Panc1 (cell line): ENCODE measurements around the gene ENTREP1.

Source experiments
- POLR2AphosphoS5 ChIP-seq: IDR thresholded peaks from 2 replicates; pipeline ENCODE4 v1.6.1; 2012; ENCODE audit warnings: mild to moderate bottlenecking, low read depth, low read length, moderate library complexity
- SIN3A ChIP-seq: IDR thresholded peaks from 2 replicates; pipeline ENCODE4 v1.6.1; 2012; ENCODE audit warnings: low read depth, mild to moderate bottlenecking, low read length, moderate library complexity, borderline replicate concordance; ENCODE audit not compliant: insufficient read depth
- TCF7L2 ChIP-seq: IDR thresholded peaks from 2 replicates; pipeline ENCODE4 v1.6.1; 2011; ENCODE audit warnings: mild to moderate bottlenecking, low read depth, low read length, inconsistent platforms
- TF ChIP-seq, protein P1 (sequence below): fragments of 450-650 bp; IDR thresholded peaks from 2 replicates; pipeline ENCODE4 v1.5.1; 2017; ENCODE audit warnings: mild to moderate bottlenecking
- TF ChIP-seq, protein P2 (sequence below), 2 experiments: IDR thresholded peaks; 2 replicates each; pipeline ENCODE4 v1.6.1; 2011 to 2012; ENCODE audit warnings: low read depth in 2 of 2, control low read depth in 1 of 2, low read length in 1 of 2, mild to moderate bottlenecking in 1 of 2, moderate library complexity in 1 of 2; ENCODE audit not compliant: insufficient read depth in 1 of 2

DNA sequence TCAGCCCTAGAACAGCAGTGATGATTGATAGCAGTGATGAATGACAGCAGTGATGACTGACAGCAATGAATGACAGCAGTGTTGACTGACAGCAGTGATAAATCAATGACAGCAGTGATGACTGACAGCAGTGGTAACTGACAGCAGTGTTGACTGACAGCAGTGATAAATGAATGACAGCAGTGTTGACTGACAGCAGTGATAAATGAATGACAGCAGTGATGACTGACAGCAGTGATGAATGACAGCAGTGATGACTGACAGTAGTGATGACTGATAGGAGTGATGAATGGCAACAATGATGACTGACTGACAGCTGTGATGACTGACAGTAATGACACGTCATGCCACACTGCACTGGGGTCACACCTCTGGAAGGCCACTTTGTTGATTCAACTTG lies 106.8 kb downstream of the ENTREP1 start:
- TF ChIP-seq, protein P1, sequence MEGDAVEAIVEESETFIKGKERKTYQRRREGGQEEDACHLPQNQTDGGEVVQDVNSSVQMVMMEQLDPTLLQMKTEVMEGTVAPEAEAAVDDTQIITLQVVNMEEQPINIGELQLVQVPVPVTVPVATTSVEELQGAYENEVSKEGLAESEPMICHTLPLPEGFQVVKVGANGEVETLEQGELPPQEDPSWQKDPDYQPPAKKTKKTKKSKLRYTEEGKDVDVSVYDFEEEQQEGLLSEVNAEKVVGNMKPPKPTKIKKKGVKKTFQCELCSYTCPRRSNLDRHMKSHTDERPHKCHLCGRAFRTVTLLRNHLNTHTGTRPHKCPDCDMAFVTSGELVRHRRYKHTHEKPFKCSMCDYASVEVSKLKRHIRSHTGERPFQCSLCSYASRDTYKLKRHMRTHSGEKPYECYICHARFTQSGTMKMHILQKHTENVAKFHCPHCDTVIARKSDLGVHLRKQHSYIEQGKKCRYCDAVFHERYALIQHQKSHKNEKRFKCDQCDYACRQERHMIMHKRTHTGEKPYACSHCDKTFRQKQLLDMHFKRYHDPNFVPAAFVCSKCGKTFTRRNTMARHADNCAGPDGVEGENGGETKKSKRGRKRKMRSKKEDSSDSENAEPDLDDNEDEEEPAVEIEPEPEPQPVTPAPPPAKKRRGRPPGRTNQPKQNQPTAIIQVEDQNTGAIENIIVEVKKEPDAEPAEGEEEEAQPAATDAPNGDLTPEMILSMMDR = no peak
- TF ChIP-seq POLR2AphosphoS5 (no peak), SIN3A (no peak), TCF7L2 (no peak)
- TF ChIP-seq, protein P2, sequence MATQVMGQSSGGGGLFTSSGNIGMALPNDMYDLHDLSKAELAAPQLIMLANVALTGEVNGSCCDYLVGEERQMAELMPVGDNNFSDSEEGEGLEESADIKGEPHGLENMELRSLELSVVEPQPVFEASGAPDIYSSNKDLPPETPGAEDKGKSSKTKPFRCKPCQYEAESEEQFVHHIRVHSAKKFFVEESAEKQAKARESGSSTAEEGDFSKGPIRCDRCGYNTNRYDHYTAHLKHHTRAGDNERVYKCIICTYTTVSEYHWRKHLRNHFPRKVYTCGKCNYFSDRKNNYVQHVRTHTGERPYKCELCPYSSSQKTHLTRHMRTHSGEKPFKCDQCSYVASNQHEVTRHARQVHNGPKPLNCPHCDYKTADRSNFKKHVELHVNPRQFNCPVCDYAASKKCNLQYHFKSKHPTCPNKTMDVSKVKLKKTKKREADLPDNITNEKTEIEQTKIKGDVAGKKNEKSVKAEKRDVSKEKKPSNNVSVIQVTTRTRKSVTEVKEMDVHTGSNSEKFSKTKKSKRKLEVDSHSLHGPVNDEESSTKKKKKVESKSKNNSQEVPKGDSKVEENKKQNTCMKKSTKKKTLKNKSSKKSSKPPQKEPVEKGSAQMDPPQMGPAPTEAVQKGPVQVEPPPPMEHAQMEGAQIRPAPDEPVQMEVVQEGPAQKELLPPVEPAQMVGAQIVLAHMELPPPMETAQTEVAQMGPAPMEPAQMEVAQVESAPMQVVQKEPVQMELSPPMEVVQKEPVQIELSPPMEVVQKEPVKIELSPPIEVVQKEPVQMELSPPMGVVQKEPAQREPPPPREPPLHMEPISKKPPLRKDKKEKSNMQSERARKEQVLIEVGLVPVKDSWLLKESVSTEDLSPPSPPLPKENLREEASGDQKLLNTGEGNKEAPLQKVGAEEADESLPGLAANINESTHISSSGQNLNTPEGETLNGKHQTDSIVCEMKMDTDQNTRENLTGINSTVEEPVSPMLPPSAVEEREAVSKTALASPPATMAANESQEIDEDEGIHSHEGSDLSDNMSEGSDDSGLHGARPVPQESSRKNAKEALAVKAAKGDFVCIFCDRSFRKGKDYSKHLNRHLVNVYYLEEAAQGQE (IDR thresholded peaks at IDR 0.05; ENCODE audit: insufficient read depth in 1 of 2, low read depth in 2 of 2, low read length in 1 of 2) = no peak
